Body of pancreas (tissue), 4 donors: ENCODE measurements around the gene FN3KRP. TPM values are rescaled to one million over a fixed set of nuclear protein-coding genes. Genes with fewer than 3 reads are reported as not detected.
"Not testable (repeated sequence)": the region's sequence is repeated elsewhere in the genome, so short reads cannot be mapped to it uniquely, and the experiment has no call there.

ENCODE experiments used
- ATAC-seq: fragments of 150-250 bp; one replicate; pipeline ENCODE4 v1.9.1; 2016
- DNase-seq, 4 donors: peaks; one replicate each; pipeline ENCODE4 v3.0.0-alpha.2; 2019
- H3K27ac ChIP-seq, 4 donors: fragments of 200-600 bp; sonication (generic); 1 replicate in 3 of 4; 2 replicates in 1 of 4; pipeline versions ENCODE4 v1.5.1 to v1.6.1; 2016 to 2019; ENCODE audit warnings: mild to moderate bottlenecking in 1 of 4, mixed read lengths in 1 of 4, moderate library complexity in 1 of 4
- H3K27me3 ChIP-seq, 2 donors: fragments of 200-600 bp; sonication (generic); one replicate each; pipeline ENCODE4 v1.6.0; 2016; ENCODE audit warnings: mild to moderate bottlenecking in 1 of 2
- H3K36me3 ChIP-seq, 2 donors: fragments of 200-600 bp; sonication (generic); replicated peaks in 1 of 2; 2 replicates each; pipeline ENCODE4 v1.5.1; 2016; ENCODE audit warnings: low read depth in 2 of 2; ENCODE audit not compliant: insufficient read depth in 1 of 2
- H3K4me1 ChIP-seq: fragments of 200-600 bp; sonication (generic); one replicate; pipeline ENCODE4 v1.6.0; 2016
- H3K4me3 ChIP-seq, 2 donors: fragments of 200-600 bp; sonication (generic); 1 replicate in 1 of 2; 2 replicates in 1 of 2; pipeline ENCODE4 v1.5.1; 2016 to 2019
- H3K9me3 ChIP-seq, 3 donors: fragments of 200-600 bp; sonication (generic); 1 replicate in 2 of 3; 2 replicates in 1 of 3; pipeline ENCODE4 v1.5.1; 2016
- CTCF ChIP-seq, 7 experiments: fragments of 450-650 bp in 4 of 7; fragments of 200-600 bp in 3 of 7; sonication (generic) in 3 of 7; IDR thresholded peaks; one replicate each; pipeline ENCODE4 v1.5.1; 2016 to 2019; ENCODE audit warnings: antibody characterized with exemption in 7 of 7
- POLR2A ChIP-seq, 3 donors: fragments of 450-650 bp; IDR thresholded peaks; one replicate each; pipeline ENCODE4 v1.6.1; 2016; ENCODE audit warnings: antibody characterized with exemption in 3 of 3, mild to moderate bottlenecking in 2 of 3
- WGBS, 2 donors: methylation state at CpG; one replicate each; pipeline ENCODE4 v1.1.5; 2017; 5-methylcytosine and 5-hydroxymethylcytosine counted together
- intact Hi-C: fragments of 100-400 bp; cut with DNase I; formaldehyde crosslinking; loops from one replicate; pipeline ENCODE4 v1.15.1; 2023
- total RNA-seq, 2 donors: library from RNA; depleted of rRNA; stranded (reverse); fragments of >200 nt; gene quantifications; one replicate each; pipeline ENCODE4 v1.1.0, GENCODE V29; 2016

FN3KRP gene
- total RNA-seq, 2 donors from 2014 or later = 7.6 to 8.0 TPM

GRCh38 chr17:82740906-82741759 lies 24.6 kb downstream of the FN3KRP start:
- Histone ChIP-seq H3K4me1 (peaks cover 25% of the 10 kb centered on the region), H3K36me3 (peaks cover 11 to 14% of the 10 kb centered on the region in 2 donors), H3K9me3 (no peaks in the 10 kb centered on the region), H3K4me3 (no peak overlapping the region), H3K27ac (no peak overlapping the region), H3K27me3 (no peaks in the 10 kb centered on the region)
- no peak for ATAC-seq
- no peak for TF ChIP-seq CTCF (IDR thresholded peaks at IDR 0.05)
- TF ChIP-seq POLR2A (IDR thresholded peaks at IDR 0.05) = no peak
- DNase-seq = no peak
- intact Hi-C loops = no loop called here
- 97 to 98% methylated on average over 8 to 10 of the region's 10 CpGs for WGBS, 2 donors

GRCh38 chr17:82743344-82744219 lies 27.1 kb downstream of the FN3KRP start:
- 90 to 91% methylated on average over 7 to 16 of the region's 16 CpGs for WGBS, 2 donors
- Histone ChIP-seq H3K4me3 (no peak overlapping the region), H3K9me3 (no peaks in the 10 kb centered on the region), H3K36me3 (peaks cover 11 to 14% of the 10 kb centered on the region in 2 donors), H3K4me1 (peaks cover under 1% of the 10 kb centered on the region), H3K27ac (no peak overlapping the region), H3K27me3 (no peaks in the 10 kb centered on the region)
- ATAC-seq (no peak), DNase-seq (no peak)
- intact Hi-C loops = no loop called here
- TF ChIP-seq POLR2A (IDR thresholded peaks at IDR 0.05) (no peak), CTCF (IDR thresholded peaks at IDR 0.05) (no peak)

- intact Hi-C loops, H3K4me3 ChIP-seq, H3K27me3 ChIP-seq, ATAC-seq, H3K4me1 ChIP-seq, H3K27ac ChIP-seq, H3K9me3 ChIP-seq, DNase-seq: not testable (repeated sequence)
- WGBS, 2 donors = 63 to 72% methylated on average over 5 to 7 of the region's 7 CpGs
- H3K36me3 ChIP-seq = peaks cover 11 to 12% of the 10 kb centered on the region in 2 donors
Observed at GRCh38 chr17:82744736-82745135, 28.2 kb downstream of the FN3KRP start.

GRCh38 chr17:82745524-82745923 lies 29.0 kb downstream of the FN3KRP start:
- no peak for ATAC-seq
- H3K4me3 ChIP-seq = no peak overlapping the region
- no peak for DNase-seq
- intact Hi-C loops = no loop called here
- peaks cover 4 to 9% of the 10 kb centered on the region in 2 donors for H3K36me3 ChIP-seq
- no peaks in the 10 kb centered on the region for H3K27me3 ChIP-seq
- H3K27ac ChIP-seq = no peak overlapping the region
- 62 to 69% methylated on average over 8 of the region's 8 CpGs for WGBS, 2 donors
- TF ChIP-seq CTCF (IDR thresholded peaks at IDR 0.05) = no peak
- TF ChIP-seq POLR2A (IDR thresholded peaks at IDR 0.05) = no peak
- no peaks in the 10 kb centered on the region for H3K9me3 ChIP-seq
- H3K4me1 ChIP-seq = no peaks in the 10 kb centered on the region

- Histone ChIP-seq H3K36me3 (no peaks in the 10 kb centered on the region), H3K9me3 (no peaks in the 10 kb centered on the region), H3K27me3 (no peaks in the 10 kb centered on the region), H3K4me3 (no peak overlapping the region), H3K4me1 (peaks cover 13% of the 10 kb centered on the region), H3K27ac (no peak overlapping the region)
- intact Hi-C loops = no loop called here
- ATAC-seq (no peak), DNase-seq (no peak)
- 95 to 96% methylated on average over 13 to 16 of the region's 16 CpGs for WGBS, 2 donors
- no peak for TF ChIP-seq POLR2A (IDR thresholded peaks at IDR 0.05)
- TF ChIP-seq CTCF (IDR thresholded peaks at IDR 0.05) = no peak
Observed at GRCh38 chr17:82748756-82749155, 32.2 kb downstream of the FN3KRP start.
